HCT116 (cell line): Measurements from ENCODE around the gene COL5A1. TPM values are rescaled to one million over a fixed set of nuclear protein-coding genes. Genes with fewer than 3 reads are reported as not detected.

ENCODE experiments used
- ATAC-seq: fragments of 200-7000 bp; cut with Tn5 transposase; 2 replicates; pipeline ENCODE4 v1.9.1; 2020; ENCODE audit warnings: mild to moderate bottlenecking, moderate library complexity
- BruUV-seq: library from RNA; stranded (reverse); fragments of 400-500 nt; replicated peaks from 2 replicates; lab custom pipeline; 2021; lab: Mats Ljungman, UMichigan
- CTCF ChIA-PET: fragments of 300-600 bp; sonication (Branson Sonifier 250); formaldehyde crosslinking; loops from one replicate; lab custom pipeline; 2021; ENCODE audit warnings: antibody characterized with exemption; lab: Charles Lee
- POLR2A ChIA-PET: fragments of 300-600, 350-600 bp; sonication (Branson Sonifier 250); formaldehyde crosslinking; loops from one replicate; lab custom pipeline; 2021; ENCODE audit warnings: antibody characterized with exemption; lab: Charles Lee
- RAD21 ChIA-PET, 2 experiments: fragments of 300-600 bp; sonication (Branson Sonifier 250); formaldehyde crosslinking; loops; one replicate each; lab custom pipeline; 2023; ENCODE audit warnings: low total read pairs in 2 of 2; ENCODE audit not compliant: uncharacterized antibody in 2 of 2, unreplicated experiment in 2 of 2, low non-redundant PET in 1 of 2; lab: Charles Lee
- DNase-seq: peaks from one replicate; pipeline ENCODE4 v3.0.0-alpha.2; 2010; ENCODE audit warnings: low read depth, low spot score
- H2AFZ ChIP-seq: fragments of 200-600 bp; shearing (Covaris generic), sonication (generic); 2 replicates; pipeline ENCODE4 v1.6.1; 2017; ENCODE audit warnings: low read depth, mixed run types, mixed read lengths, antibody characterized with exemption, low read length; ENCODE audit not compliant: poor library complexity, severe bottlenecking
- H3K27ac ChIP-seq: 2 replicates; pipeline ENCODE4 v1.5.1; 2012; ENCODE audit warnings: low read depth, low read length
- H3K27me3 ChIP-seq: fragments of 200-600 bp; sonication (generic); 2 replicates; pipeline ENCODE4 v1.6.1; 2016; ENCODE audit warnings: mixed run types, low read length, mixed read lengths; ENCODE audit not compliant: insufficient read depth
- H3K36me3 ChIP-seq, 2 experiments: fragments of 200-500 bp in 1 of 2; fragments of 200-600 bp in 1 of 2; sonication (Bioruptor generic) in 1 of 2; sonication (generic) in 1 of 2; 2 replicates each; pipeline versions ENCODE4 v1.5.1 to v1.6.1; 2014 to 2016; ENCODE audit warnings: low read length in 2 of 2, inconsistent platforms in 1 of 2, mixed read lengths in 1 of 2, mixed run types in 1 of 2; ENCODE audit not compliant: insufficient read depth in 2 of 2, control insufficient read depth in 1 of 2
- H3K4me1 ChIP-seq, 2 experiments: fragments of 200-600 bp in 1 of 2; sonication (generic) in 1 of 2; 2 replicates each; pipeline versions ENCODE4 v1.5.1 to v1.6.1; 2012 to 2017; ENCODE audit warnings: low read length in 2 of 2, inconsistent platforms in 1 of 2, mild to moderate bottlenecking in 1 of 2, mixed read lengths in 1 of 2, mixed run types in 1 of 2, moderate library complexity in 1 of 2; ENCODE audit not compliant: insufficient read depth in 2 of 2, control insufficient read depth in 1 of 2
- H3K4me2 ChIP-seq: fragments of 200-600 bp; sonication (generic); 2 replicates; pipeline ENCODE4 v1.6.1; 2017; ENCODE audit warnings: mixed run types, low read length, mixed read lengths
- H3K4me3 ChIP-seq, 2 experiments: fragments of 200-600 bp in 1 of 2; sonication (generic) in 1 of 2; replicated peaks in 1 of 2; 2 replicates each; pipeline ENCODE4 v1.5.1; 2011 to 2016; ENCODE audit warnings: low read length in 2 of 2, control low read depth in 1 of 2, low read depth in 1 of 2, mild to moderate bottlenecking in 1 of 2, mixed read lengths in 1 of 2, mixed run types in 1 of 2
- H3K79me2 ChIP-seq: fragments of 200-600 bp; sonication (generic); 2 replicates; pipeline ENCODE4 v1.6.1; 2017; ENCODE audit warnings: mild to moderate bottlenecking, mixed run types, low read length, moderate library complexity, mixed read lengths; ENCODE audit not compliant: insufficient read depth
- H3K9ac ChIP-seq: fragments of 200-600 bp; sonication (generic); 2 replicates; pipeline ENCODE4 v1.6.1; 2016; ENCODE audit warnings: low read length, mixed read lengths
- H3K9me2 ChIP-seq: fragments of 200-600 bp; sonication (generic), shearing (Covaris generic); 2 replicates; pipeline ENCODE4 v1.6.1; 2017; ENCODE audit warnings: mixed run types, mild to moderate bottlenecking, moderate library complexity; ENCODE audit not compliant: insufficient read depth
- H3K9me3 ChIP-seq, 2 experiments: fragments of 200-500 bp in 1 of 2; fragments of 200-600 bp in 1 of 2; sonication (Bioruptor generic) in 1 of 2; sonication (generic) in 1 of 2; 2 replicates each; pipeline ENCODE4 v1.6.1; 2014 to 2017; ENCODE audit warnings: low read length in 2 of 2, mixed read lengths in 2 of 2, inconsistent platforms in 1 of 2, low read depth in 1 of 2, mild to moderate bottlenecking in 1 of 2, mixed run types in 1 of 2, moderate library complexity in 1 of 2; ENCODE audit not compliant: control insufficient read depth in 1 of 2, insufficient read depth in 1 of 2
- H4K20me1 ChIP-seq: fragments of 200-600 bp; sonication (generic), shearing (Covaris generic); 2 replicates; pipeline ENCODE4 v1.6.1; 2017; ENCODE audit warnings: mixed run types, mild to moderate bottlenecking, moderate library complexity; ENCODE audit not compliant: insufficient read depth
- ATF3 ChIP-seq: IDR thresholded peaks from 2 replicates; pipeline ENCODE4 v1.6.1; 2012
- CBX3 ChIP-seq: IDR thresholded peaks from 2 replicates; pipeline ENCODE4 v1.6.1; 2012; ENCODE audit warnings: low read depth
- CEBPB ChIP-seq: IDR thresholded peaks from 2 replicates; pipeline ENCODE4 v1.6.1; 2012; ENCODE audit warnings: low read depth
- CTCF ChIP-seq, 3 experiments: fragments of 200-600 bp in 1 of 3; sonication (generic) in 1 of 3; IDR thresholded peaks in 2 of 3; conservative IDR thresholded peaks in 1 of 3; 2 replicates each; pipeline ENCODE4 v1.5.1; 2012 to 2017; ENCODE audit warnings: low read depth in 2 of 3, low read length in 2 of 3, antibody characterized with exemption in 1 of 3, borderline replicate concordance in 1 of 3, control low read depth in 1 of 3, mild to moderate bottlenecking in 1 of 3, mixed read lengths in 1 of 3, mixed run types in 1 of 3, moderate library complexity in 1 of 3; ENCODE audit not compliant: insufficient read depth in 1 of 3
- EGR1 ChIP-seq: IDR thresholded peaks from 2 replicates; pipeline ENCODE4 v1.6.1; 2012; ENCODE audit warnings: low read depth
- EZH2 ChIP-seq: fragments of 200-600 bp; sonication (generic); IDR thresholded peaks from 2 replicates; pipeline ENCODE4 v1.6.1; 2017; ENCODE audit warnings: antibody characterized with exemption, mixed run types
- EZH2phosphoT487 ChIP-seq: fragments of 200-600 bp; IDR thresholded peaks from 2 replicates; pipeline ENCODE4 v1.6.1; 2018; ENCODE audit warnings: antibody characterized with exemption, borderline replicate concordance
- FOSL1 ChIP-seq: IDR thresholded peaks from 2 replicates; pipeline ENCODE4 v1.6.1; 2012; ENCODE audit warnings: low read depth
- JUND ChIP-seq: IDR thresholded peaks from 2 replicates; pipeline ENCODE4 v1.6.1; 2012
- POLR2A ChIP-seq: IDR thresholded peaks from 2 replicates; pipeline ENCODE4 v1.7.0; 2011; ENCODE audit warnings: borderline replicate concordance; ENCODE audit not compliant: insufficient read depth, insufficient read length; ENCODE audit errors: extremely low read depth
- POLR2AphosphoS5 ChIP-seq: IDR thresholded peaks from 2 replicates; pipeline ENCODE4 v1.6.1; 2011; ENCODE audit warnings: mild to moderate bottlenecking, low read depth, low read length, moderate library complexity
- SIN3A ChIP-seq: IDR thresholded peaks from 2 replicates; pipeline ENCODE4 v1.6.1; 2012; ENCODE audit warnings: low read depth
- SP1 ChIP-seq: IDR thresholded peaks from 2 replicates; pipeline ENCODE4 v1.6.1; 2012; ENCODE audit warnings: low read depth
- SRF ChIP-seq: IDR thresholded peaks from 2 replicates; pipeline ENCODE4 v1.6.1; 2012; ENCODE audit warnings: low read depth
- TCF7L2 ChIP-seq: IDR thresholded peaks from 2 replicates; pipeline ENCODE4 v1.7.0; 2011; ENCODE audit warnings: borderline replicate concordance, inconsistent platforms; ENCODE audit not compliant: insufficient read depth, insufficient read length; ENCODE audit errors: extremely low read depth
- YY1 ChIP-seq: IDR thresholded peaks from 2 replicates; pipeline ENCODE4 v1.6.1; 2011; ENCODE audit warnings: low read length, low read depth, moderate library complexity, mild to moderate bottlenecking; ENCODE audit not compliant: insufficient replicate concordance; ENCODE audit errors: extremely low read depth
- ZFX ChIP-seq: fragments of 450-650 bp; IDR thresholded peaks from 2 replicates; pipeline ENCODE4 v1.6.1; 2017
- ZNF274 ChIP-seq: fragments of 200-500 bp; sonication (Bioruptor generic); IDR thresholded peaks from 2 replicates; pipeline ENCODE4 v1.6.1; 2014; ENCODE audit warnings: mild to moderate bottlenecking, low read depth, low read length, inconsistent platforms
- intact Hi-C: fragments of 100-400 bp; cut with micrococcal nuclease; formaldehyde crosslinking; loops from 2 replicates; pipeline ENCODE4 v1.10.0; 2022
- total RNA-seq: library from RNA; stranded (reverse); gene quantifications from one replicate; pipeline ENCODE4 v1.2.1, GENCODE V29; 2021; ENCODE audit not compliant: unreplicated experiment
- TF ChIP-seq, protein P1 (sequence below): IDR thresholded peaks from 2 replicates; pipeline ENCODE4 v1.6.1; 2012

COL5A1 gene
- total RNA-seq, 1 experiment from 2014 or later = 0.30 TPM

DNA sequence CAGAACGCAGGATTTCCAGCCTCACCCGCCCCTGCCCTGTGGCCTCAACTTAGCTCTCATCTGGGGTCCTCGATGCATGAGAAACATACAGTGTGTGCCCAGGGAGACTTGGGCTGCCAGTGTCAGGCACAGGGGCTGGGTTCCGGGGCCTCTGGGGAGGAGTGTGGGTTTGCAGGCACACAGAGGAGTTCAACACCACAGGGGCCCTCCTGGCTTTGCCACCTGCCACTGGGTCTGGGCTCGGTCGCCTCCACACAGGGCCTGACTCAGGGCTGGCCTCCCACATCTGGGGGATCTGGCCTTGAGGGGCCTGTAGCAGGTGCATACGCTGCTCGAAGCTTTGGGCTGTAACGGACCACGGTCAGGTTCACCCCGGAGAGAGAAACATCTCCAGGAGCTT is 111.6 kb downstream of the COL5A1 start:
- H3K27ac ChIP-seq = no peak overlapping the region
- no peak overlapping the region for H2AFZ ChIP-seq
- H3K79me2 ChIP-seq = no peaks in the 10 kb centered on the region
- intact Hi-C loops = no loop called here
- ChIA-PET RAD21 (no interaction called here), POLR2A (no interaction called here), CTCF (no interaction called here)
- H3K4me3 ChIP-seq = no peak overlapping the region
- no peaks in the 10 kb centered on the region for H3K9me2 ChIP-seq
- H4K20me1 ChIP-seq = no peaks in the 10 kb centered on the region
- H3K9ac ChIP-seq = no peak overlapping the region
- TF ChIP-seq TCF7L2 (no peak), CBX3 (no peak)
- DNase-seq (no peak), ATAC-seq (no peak)
- H3K27me3 ChIP-seq = no peaks in the 10 kb centered on the region
- no peaks in the 10 kb centered on the region for H3K36me3 ChIP-seq
- peaks cover 0 to 1% of the 10 kb centered on the region in 2 experiments; a peak in 1 of 4 replicates for H3K9me3 ChIP-seq
- BruUV-seq = no TSS peak
- H3K4me1 ChIP-seq = no peaks in the 10 kb centered on the region
- no peak overlapping the region for H3K4me2 ChIP-seq

DNA sequence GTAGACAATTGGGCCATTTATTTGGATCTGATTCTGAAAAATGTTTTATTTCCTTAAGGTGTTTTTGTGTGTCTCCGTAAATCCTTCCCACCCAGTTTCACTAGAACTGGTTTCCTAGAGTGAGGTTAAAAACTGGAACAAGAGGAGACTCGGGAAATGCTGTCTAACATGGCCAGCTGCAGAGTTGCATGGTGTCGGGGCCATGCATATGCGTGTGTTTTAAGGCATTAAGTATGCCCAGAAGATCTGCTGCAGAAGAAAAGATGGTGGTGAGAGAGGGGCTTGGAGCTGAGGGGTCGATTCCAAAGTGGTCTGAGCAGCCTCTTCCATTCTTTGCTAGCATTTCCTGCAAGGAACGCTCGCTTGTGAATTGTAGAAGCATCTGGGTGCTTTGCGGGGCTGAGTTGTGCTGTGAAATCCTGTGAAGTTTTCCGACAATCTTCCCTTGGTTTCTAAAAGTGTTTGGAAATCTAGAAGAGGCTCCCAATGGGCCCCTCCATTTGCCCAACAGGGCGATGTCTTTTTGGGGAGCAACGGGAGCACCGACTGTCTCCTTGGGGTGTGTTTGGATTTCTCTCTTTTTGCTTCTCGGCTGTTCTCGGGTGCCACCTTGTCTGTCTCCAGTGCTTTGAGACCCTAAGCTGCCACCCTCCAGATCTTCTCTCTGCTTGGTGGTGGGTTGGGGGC is 113.8 kb downstream of the COL5A1 start:
- no peak for ATAC-seq
- Histone ChIP-seq H3K79me2 (no peaks in the 10 kb centered on the region), H2AFZ (no peak overlapping the region), H4K20me1 (no peaks in the 10 kb centered on the region), H3K27ac (no peak overlapping the region), H3K4me3 (no peak overlapping the region), H3K4me1 (no peaks in the 10 kb centered on the region), H3K9me3 (0 out of 4 replicates have a peak, but pooled peaks cover 0 to under 1% of the 10 kb centered on the region in 2 experiments), H3K4me2 (no peak overlapping the region)
- RAD21 ChIA-PET = no interaction called here
- intact Hi-C loops = no loop called here
- no peak for TF ChIP-seq EZH2
- TF ChIP-seq ZNF274 = no peak
- no peak for TF ChIP-seq SIN3A
- TF ChIP-seq POLR2AphosphoS5 = no peak
- TF ChIP-seq ATF3 = no peak
- no peak for TF ChIP-seq ZFX
- TF ChIP-seq SP1 = no peak
- TF ChIP-seq FOSL1 = no peak
- no peak for TF ChIP-seq SRF
- no peak for TF ChIP-seq TCF7L2
- no peak for TF ChIP-seq CBX3
- TF ChIP-seq CTCF (IDR thresholded peaks at IDR 0.05 in 2 of 3, conservative IDR thresholded peaks at IDR 0.05 in 1 of 3; ENCODE audit: borderline replicate concordance in 1 of 3, insufficient read depth in 1 of 3, low read depth in 2 of 3, low read length in 2 of 3) = no peak
- TF ChIP-seq YY1 = no peak
- TF ChIP-seq EZH2phosphoT487 = no peak
- no peak for TF ChIP-seq JUND
- no peak for TF ChIP-seq POLR2A
- no peak for TF ChIP-seq EGR1
- TF ChIP-seq, protein P1, sequence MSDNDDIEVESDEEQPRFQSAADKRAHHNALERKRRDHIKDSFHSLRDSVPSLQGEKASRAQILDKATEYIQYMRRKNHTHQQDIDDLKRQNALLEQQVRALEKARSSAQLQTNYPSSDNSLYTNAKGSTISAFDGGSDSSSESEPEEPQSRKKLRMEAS = no peak
- TF ChIP-seq CEBPB = no peak
- TF ChIP-seq, all 23 proteins: peak for 0
- BruUV-seq = no TSS peak
- no peaks in the 10 kb centered on the region for H3K27me3 ChIP-seq
- POLR2A ChIA-PET = no interaction called here
- H3K9ac ChIP-seq = no peak overlapping the region
- CTCF ChIA-PET = interaction anchor here (0.5 kb wide), 1 partner anchor 1378 kb away, joined by 3 read pairs; no protein-coding TSS in a partner anchor
- H3K9me2 ChIP-seq = no peaks in the 10 kb centered on the region
- DNase-seq = no peak
- H3K36me3 ChIP-seq = no peaks in the 10 kb centered on the region
